NT2/D1 (cell line): ENCODE data around the gene STK24.

ENCODE experiments used
- SUZ12 ChIP-seq: IDR thresholded peaks from 2 replicates; pipeline ENCODE4 v1.6.1; 2011; ENCODE audit not compliant: insufficient read length, insufficient read depth; ENCODE audit errors: extremely low read depth
- YY1 ChIP-seq: IDR thresholded peaks from 2 replicates; pipeline ENCODE4 v1.6.1; 2011; ENCODE audit not compliant: insufficient read length, insufficient read depth
- ZNF274 ChIP-seq: IDR thresholded peaks from 2 replicates; pipeline ENCODE4 v1.6.1; 2011; ENCODE audit warnings: mild to moderate bottlenecking, low read depth, low read length

DNA sequence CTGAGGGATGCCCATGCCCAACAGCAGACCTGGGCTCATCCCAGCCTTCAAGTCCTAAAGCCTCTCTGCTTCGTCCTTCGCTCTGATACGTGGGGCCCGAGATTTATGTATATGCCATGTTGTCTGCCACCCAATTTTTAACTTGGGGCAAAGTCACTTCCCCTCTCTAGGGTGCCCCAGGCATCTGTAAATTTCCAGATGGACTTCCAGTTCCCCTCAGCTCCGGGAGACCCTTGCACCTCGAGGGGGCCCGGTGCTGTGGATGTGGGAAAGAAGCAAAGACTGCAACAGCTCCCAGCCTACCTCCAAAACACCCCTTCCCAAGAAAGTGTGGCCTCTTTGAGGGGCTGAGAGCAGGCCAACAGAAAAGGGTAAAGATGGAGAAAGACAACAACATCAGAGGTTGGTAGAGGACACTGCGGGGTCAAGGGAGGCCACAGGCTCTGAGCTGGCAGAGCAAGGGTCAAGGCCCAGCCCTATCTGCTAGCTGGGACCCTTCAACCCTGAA is 97.4 kb downstream of the STK24 start:
- TF ChIP-seq SUZ12 (no peak), ZNF274 (no peak), YY1 (no peak)
